ENCODE measurements around the gene KLRC4. TPM values are rescaled to one million over a fixed set of nuclear protein-coding genes. Genes with fewer than 3 reads are reported as not detected.
"Not testable (repeated sequence)": the region's sequence is repeated elsewhere in the genome, so short reads cannot be mapped to it uniquely, and the experiment has no call there.

Gene KLRC4
- total and polyA plus RNA-seq, 2 donors: 0.57 to 1.3 TPM

GRCh38 chr12:10393291-10393690, 16.3 kb downstream of the KLRC4 start:
- Histone ChIP-seq H3K27ac (ENCODE audit: low read depth in 1 of 2, low read length in 1 of 2) (no peak overlapping the region), H3K9me3 (ENCODE audit: control insufficient read depth in 2 of 2, insufficient read depth in 1 of 2, low read length in 1 of 2) (no peaks in the 10 kb centered on the region), H3K4me1 (ENCODE audit: control insufficient read depth in 2 of 2, insufficient read depth in 2 of 2, low read length in 2 of 2) (peaks cover 4 to 20% of the 10 kb centered on the region in 2 donors), H3K4me3 (ENCODE audit: low read length in 2 of 2) (no peak overlapping the region), H3K36me3 (ENCODE audit: control insufficient read depth in 2 of 2, insufficient read depth in 2 of 2, low read length in 1 of 2) (no peaks in the 10 kb centered on the region), H3K27me3 (ENCODE audit: control insufficient read depth in 2 of 2, insufficient read depth in 1 of 2, low read length in 1 of 2) (no peaks in the 10 kb centered on the region)
- 74% methylated on average over 3 of the region's 3 CpGs for WGBS
- no peak for DNase-seq (ENCODE audit: low read depth in 6 of 9, low spot score in 9 of 9)

- H3K4me1 ChIP-seq (ENCODE audit: control insufficient read depth in 2 of 2, insufficient read depth in 2 of 2, low read length in 2 of 2): peaks cover 4 to 20% of the 10 kb centered on the region in 2 donors
- H3K4me3 ChIP-seq (ENCODE audit: low read length in 2 of 2): no peak overlapping the region
- peak overlapping the region in 1 of 2 donors; percentile 2 for H3K27ac ChIP-seq (ENCODE audit: low read depth in 1 of 2, low read length in 1 of 2)
- H3K27me3 ChIP-seq (ENCODE audit: control insufficient read depth in 2 of 2, insufficient read depth in 1 of 2, low read length in 1 of 2): no peaks in the 10 kb centered on the region
- H3K36me3 ChIP-seq (ENCODE audit: control insufficient read depth in 2 of 2, insufficient read depth in 2 of 2, low read length in 1 of 2): no peaks in the 10 kb centered on the region
- DNase-seq (ENCODE audit: low read depth in 6 of 9, low spot score in 9 of 9): peak in 1 of 9 donors; percentile 40
- 25% methylated on average over 7 of the region's 7 CpGs for WGBS
- no peaks in the 10 kb centered on the region for H3K9me3 ChIP-seq (ENCODE audit: control insufficient read depth in 2 of 2, insufficient read depth in 1 of 2, low read length in 1 of 2)
Observed at GRCh38 chr12:10392394-10392930, 17.1 kb downstream of the KLRC4 start.

- 98% methylated on average over 7 of the region's 7 CpGs for WGBS
- H3K4me3 ChIP-seq (ENCODE audit: low read length in 2 of 2); H3K27ac ChIP-seq (ENCODE audit: low read depth in 1 of 2, low read length in 1 of 2); DNase-seq (ENCODE audit: low read depth in 6 of 9, low spot score in 9 of 9); H3K27me3 ChIP-seq (ENCODE audit: control insufficient read depth in 2 of 2, insufficient read depth in 1 of 2, low read length in 1 of 2); H3K9me3 ChIP-seq (ENCODE audit: control insufficient read depth in 2 of 2, insufficient read depth in 1 of 2, low read length in 1 of 2); H3K36me3 ChIP-seq (ENCODE audit: control insufficient read depth in 2 of 2, insufficient read depth in 2 of 2, low read length in 1 of 2): not testable (repeated sequence)
- H3K4me1 ChIP-seq (ENCODE audit: control insufficient read depth in 2 of 2, insufficient read depth in 2 of 2, low read length in 2 of 2): peaks cover 4 to 20% of the 10 kb centered on the region in 2 donors
Observed at GRCh38 chr12:10390991-10391390, 18.6 kb downstream of the KLRC4 start.

GRCh38 chr12:10389904-10390303, 19.7 kb downstream of the KLRC4 start, which contains the start of gene KLRK1:
TSS of gene KLRK1 (minus strand) at chr12:10390041. CDS start at chr12:10388810, 1,231 bp downstream.
- no peak within 1 kb of the TSS for H3K4me3 ChIP-seq (ENCODE audit: low read length in 2 of 2)
- 27% methylated on average over 1 of the region's 1 CpG for WGBS
- H3K36me3 ChIP-seq (ENCODE audit: control insufficient read depth in 2 of 2, insufficient read depth in 2 of 2, low read length in 1 of 2): no peaks in the 10 kb centered on the region
- no peak for DNase-seq (ENCODE audit: low read depth in 6 of 9, low spot score in 9 of 9)
- H3K4me1 ChIP-seq (ENCODE audit: control insufficient read depth in 2 of 2, insufficient read depth in 2 of 2, low read length in 2 of 2): peaks cover 0 to 11% of the 10 kb centered on the region in 2 donors
- no peak within 1 kb of the TSS for H3K27ac ChIP-seq (ENCODE audit: low read depth in 1 of 2, low read length in 1 of 2)
- H3K9me3 ChIP-seq (ENCODE audit: control insufficient read depth in 2 of 2, insufficient read depth in 1 of 2, low read length in 1 of 2): no peaks in the 10 kb centered on the region
- H3K27me3 ChIP-seq (ENCODE audit: control insufficient read depth in 2 of 2, insufficient read depth in 1 of 2, low read length in 1 of 2): no peaks in the 10 kb centered on the region

GRCh38 chr12:10388624-10389413, 20.7 kb downstream of the KLRC4 start:
- no peaks in the 10 kb centered on the region for H3K9me3 ChIP-seq (ENCODE audit: control insufficient read depth in 2 of 2, insufficient read depth in 1 of 2, low read length in 1 of 2)
- peak in 1 of 9 donors; percentile 45 for DNase-seq (ENCODE audit: low read depth in 6 of 9, low spot score in 9 of 9)
- no peak overlapping the region for H3K4me3 ChIP-seq (ENCODE audit: low read length in 2 of 2)
- 37% methylated on average over 9 of the region's 9 CpGs for WGBS
- H3K36me3 ChIP-seq (ENCODE audit: control insufficient read depth in 2 of 2, insufficient read depth in 2 of 2, low read length in 1 of 2): no peaks in the 10 kb centered on the region
- H3K27me3 ChIP-seq (ENCODE audit: control insufficient read depth in 2 of 2, insufficient read depth in 1 of 2, low read length in 1 of 2): no peaks in the 10 kb centered on the region
- H3K4me1 ChIP-seq (ENCODE audit: control insufficient read depth in 2 of 2, insufficient read depth in 2 of 2, low read length in 2 of 2): peaks cover 0 to 5% of the 10 kb centered on the region in 2 donors
- H3K27ac ChIP-seq (ENCODE audit: low read depth in 1 of 2, low read length in 1 of 2): no peak overlapping the region

GRCh38 chr12:10387498-10387897, 22.1 kb downstream of the KLRC4 start:
- not testable (repeated sequence) for H3K27ac ChIP-seq (ENCODE audit: low read depth in 1 of 2, low read length in 1 of 2); H3K9me3 ChIP-seq (ENCODE audit: control insufficient read depth in 2 of 2, insufficient read depth in 1 of 2, low read length in 1 of 2); H3K36me3 ChIP-seq (ENCODE audit: control insufficient read depth in 2 of 2, insufficient read depth in 2 of 2, low read length in 1 of 2); H3K4me1 ChIP-seq (ENCODE audit: control insufficient read depth in 2 of 2, insufficient read depth in 2 of 2, low read length in 2 of 2); H3K4me3 ChIP-seq (ENCODE audit: low read length in 2 of 2); H3K27me3 ChIP-seq (ENCODE audit: control insufficient read depth in 2 of 2, insufficient read depth in 1 of 2, low read length in 1 of 2); DNase-seq (ENCODE audit: low read depth in 6 of 9, low spot score in 9 of 9)
- 97% methylated on average over 6 of the region's 6 CpGs for WGBS

GRCh38 chr12:10386857-10387256, 22.7 kb downstream of the KLRC4 start:
- WGBS: 91% methylated on average over 1 of the region's 1 CpG
- H3K4me3 ChIP-seq (ENCODE audit: low read length in 2 of 2): no peak overlapping the region
- no peak for DNase-seq (ENCODE audit: low read depth in 6 of 9, low spot score in 9 of 9)
- no peaks in the 10 kb centered on the region for H3K27me3 ChIP-seq (ENCODE audit: control insufficient read depth in 2 of 2, insufficient read depth in 1 of 2, low read length in 1 of 2)
- H3K9me3 ChIP-seq (ENCODE audit: control insufficient read depth in 2 of 2, insufficient read depth in 1 of 2, low read length in 1 of 2): peaks cover 0 to 2% of the 10 kb centered on the region in 2 donors
- H3K27ac ChIP-seq (ENCODE audit: low read depth in 1 of 2, low read length in 1 of 2): no peak overlapping the region
- no peaks in the 10 kb centered on the region for H3K4me1 ChIP-seq (ENCODE audit: control insufficient read depth in 2 of 2, insufficient read depth in 2 of 2, low read length in 2 of 2)
- H3K36me3 ChIP-seq (ENCODE audit: control insufficient read depth in 2 of 2, insufficient read depth in 2 of 2, low read length in 1 of 2): no peaks in the 10 kb centered on the region

- DNase-seq (ENCODE audit: low read depth in 6 of 9, low spot score in 9 of 9): no peak
- WGBS: 94% methylated on average over 2 of the region's 2 CpGs
- Histone ChIP-seq H3K4me1 (ENCODE audit: control insufficient read depth in 2 of 2, insufficient read depth in 2 of 2, low read length in 2 of 2) (no peaks in the 10 kb centered on the region), H3K27me3 (ENCODE audit: control insufficient read depth in 2 of 2, insufficient read depth in 1 of 2, low read length in 1 of 2) (no peaks in the 10 kb centered on the region), H3K4me3 (ENCODE audit: low read length in 2 of 2) (no peak overlapping the region), H3K27ac (ENCODE audit: low read depth in 1 of 2, low read length in 1 of 2) (no peak overlapping the region), H3K9me3 (ENCODE audit: control insufficient read depth in 2 of 2, insufficient read depth in 1 of 2, low read length in 1 of 2) (peaks cover 0 to 6% of the 10 kb centered on the region in 2 donors), H3K36me3 (ENCODE audit: control insufficient read depth in 2 of 2, insufficient read depth in 2 of 2, low read length in 1 of 2) (no peaks in the 10 kb centered on the region)
Observed at GRCh38 chr12:10385166-10385613, 24.4 kb downstream of the KLRC4 start.

GRCh38 chr12:10384191-10384590, 25.4 kb downstream of the KLRC4 start:
- Histone ChIP-seq H3K4me1 (ENCODE audit: control insufficient read depth in 2 of 2, insufficient read depth in 2 of 2, low read length in 2 of 2) (no peaks in the 10 kb centered on the region), H3K27me3 (ENCODE audit: control insufficient read depth in 2 of 2, insufficient read depth in 1 of 2, low read length in 1 of 2) (no peaks in the 10 kb centered on the region), H3K4me3 (ENCODE audit: low read length in 2 of 2) (no peak overlapping the region), H3K27ac (ENCODE audit: low read depth in 1 of 2, low read length in 1 of 2) (no peak overlapping the region), H3K9me3 (ENCODE audit: control insufficient read depth in 2 of 2, insufficient read depth in 1 of 2, low read length in 1 of 2) (peaks cover 0 to 6% of the 10 kb centered on the region in 2 donors), H3K36me3 (ENCODE audit: control insufficient read depth in 2 of 2, insufficient read depth in 2 of 2, low read length in 1 of 2) (no peaks in the 10 kb centered on the region)
- 97% methylated on average over 3 of the region's 3 CpGs for WGBS
- no peak for DNase-seq (ENCODE audit: low read depth in 6 of 9, low spot score in 9 of 9)

Data from thymus (tissue), 11 donors.